Osteoblast (primary cell): ENCODE data around the gene UBE2C. TPM values are rescaled to one million over a fixed set of nuclear protein-coding genes. Genes with fewer than 3 reads are reported as not detected.

Experiments used
- DNase-seq: peaks from one replicate; pipeline ENCODE4 v3.0.0; 2011; ENCODE audit warnings: low spot score, mixed read lengths; ENCODE audit not compliant: insufficient read length; ENCODE audit errors: missing footprints
- H2AFZ ChIP-seq: 2 replicates; pipeline ENCODE4 v1.6.0; 2011; ENCODE audit warnings: mild to moderate bottlenecking, low read length
- H3K27ac ChIP-seq: 2 replicates; pipeline ENCODE4 v1.5.1; 2011; ENCODE audit warnings: mild to moderate bottlenecking, low read depth, low read length, moderate library complexity
- H3K27me3 ChIP-seq: 2 replicates; pipeline ENCODE4 v1.6.0; 2012; ENCODE audit warnings: mild to moderate bottlenecking, control low read depth, inconsistent platforms, low read length, moderate library complexity; ENCODE audit not compliant: insufficient read depth
- H3K36me3 ChIP-seq: 2 replicates; pipeline ENCODE4 v1.5.1; 2011; ENCODE audit warnings: mild to moderate bottlenecking, low read length, control low read depth, moderate library complexity; ENCODE audit not compliant: insufficient read depth
- H3K4me1 ChIP-seq: 2 replicates; pipeline ENCODE4 v1.5.1; 2011; ENCODE audit warnings: mild to moderate bottlenecking, low read length, control low read depth, moderate library complexity; ENCODE audit not compliant: insufficient read depth
- H3K4me2 ChIP-seq: 2 replicates; pipeline ENCODE4 v1.6.0; 2011; ENCODE audit warnings: mild to moderate bottlenecking, low read length; ENCODE audit not compliant: insufficient read depth
- H3K4me3 ChIP-seq: fragments of 200-600 bp; sonication (generic); 3 replicates; pipeline ENCODE4 v1.5.1; 2012; ENCODE audit warnings: mild to moderate bottlenecking, low read length, inconsistent platforms; ENCODE audit not compliant: insufficient read depth
- H3K79me2 ChIP-seq: 2 replicates; pipeline ENCODE4 v1.6.0; 2012; ENCODE audit warnings: mild to moderate bottlenecking, low read length, control low read depth, inconsistent platforms; ENCODE audit not compliant: insufficient read depth
- H3K9me3 ChIP-seq: 2 replicates; pipeline ENCODE4 v1.5.1; 2011; ENCODE audit warnings: low read depth, low read length, control low read depth
- H4K20me1 ChIP-seq: 2 replicates; pipeline ENCODE4 v1.6.0; 2012; ENCODE audit warnings: mild to moderate bottlenecking, low read length, control low read depth; ENCODE audit not compliant: insufficient read depth
- total RNA-seq: library from RNA; depleted of rRNA; stranded (reverse); fragments of >200 nt; gene quantifications from 2 replicates; pipeline ENCODE4 v1.2.3, GENCODE V29; 2012
- TF ChIP-seq, protein P1 (sequence below): IDR thresholded peaks from 2 replicates; pipeline ENCODE4 v1.5.1; 2011; ENCODE audit warnings: mild to moderate bottlenecking, low read depth, low read length, moderate library complexity; ENCODE audit errors: extremely low read depth

UBE2C gene
- total RNA-seq, 1 donor, result 2.5 TPM

DNA sequence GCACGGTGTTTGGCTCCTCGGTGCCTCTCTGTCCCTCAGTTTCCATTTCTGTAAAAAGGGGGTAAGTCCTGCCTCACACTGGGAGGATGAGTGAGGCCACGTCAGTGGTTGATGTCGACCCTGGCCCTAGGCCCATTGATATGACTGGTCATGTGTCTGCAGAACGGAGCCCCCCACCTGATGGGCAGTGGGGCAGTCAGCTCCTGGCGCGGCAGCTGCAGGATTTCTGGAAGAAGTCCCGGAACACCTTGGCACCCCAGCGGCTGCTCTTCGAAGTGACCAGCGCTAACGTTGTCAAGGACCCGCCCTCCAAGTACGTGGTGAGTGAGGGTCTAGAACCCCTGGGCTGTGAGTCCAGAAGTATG lies 22.3 kb downstream of the UBE2C start:
- DNase-seq, result peak; percentile 79
- Histone ChIP-seq H3K4me1 (peaks cover 33% of the 10 kb centered on the region), H2AFZ (no peak overlapping the region)

DNA sequence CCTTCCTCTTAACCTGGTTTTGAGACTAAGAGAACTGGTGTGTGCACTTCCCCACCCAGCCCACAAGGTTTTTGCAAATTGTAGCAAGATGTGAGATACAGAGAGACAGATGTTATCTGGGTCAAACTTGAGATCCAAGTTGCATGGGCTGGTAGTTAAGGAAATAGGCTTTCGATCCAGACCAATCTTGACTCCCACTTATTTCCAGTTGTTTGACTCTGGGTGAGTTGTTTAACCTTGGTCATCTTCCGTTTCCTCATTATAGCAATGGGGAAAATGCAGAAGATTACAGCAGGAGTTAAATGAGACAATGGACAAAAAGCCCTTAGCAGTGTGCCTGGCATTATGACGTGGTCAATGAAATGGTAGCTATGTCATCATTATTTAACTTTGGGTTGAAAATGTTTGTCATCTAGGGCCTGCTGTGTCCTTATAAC lies 22.9 kb downstream of the UBE2C start:
- H3K9me3 ChIP-seq, result no peaks in the 10 kb centered on the region
- no peaks in the 10 kb centered on the region for H3K27me3 ChIP-seq
- H3K4me2 ChIP-seq, result peak overlapping the region; percentile 96
- peak overlapping the region; percentile 69 for H3K27ac ChIP-seq
- TF ChIP-seq, protein P1, sequence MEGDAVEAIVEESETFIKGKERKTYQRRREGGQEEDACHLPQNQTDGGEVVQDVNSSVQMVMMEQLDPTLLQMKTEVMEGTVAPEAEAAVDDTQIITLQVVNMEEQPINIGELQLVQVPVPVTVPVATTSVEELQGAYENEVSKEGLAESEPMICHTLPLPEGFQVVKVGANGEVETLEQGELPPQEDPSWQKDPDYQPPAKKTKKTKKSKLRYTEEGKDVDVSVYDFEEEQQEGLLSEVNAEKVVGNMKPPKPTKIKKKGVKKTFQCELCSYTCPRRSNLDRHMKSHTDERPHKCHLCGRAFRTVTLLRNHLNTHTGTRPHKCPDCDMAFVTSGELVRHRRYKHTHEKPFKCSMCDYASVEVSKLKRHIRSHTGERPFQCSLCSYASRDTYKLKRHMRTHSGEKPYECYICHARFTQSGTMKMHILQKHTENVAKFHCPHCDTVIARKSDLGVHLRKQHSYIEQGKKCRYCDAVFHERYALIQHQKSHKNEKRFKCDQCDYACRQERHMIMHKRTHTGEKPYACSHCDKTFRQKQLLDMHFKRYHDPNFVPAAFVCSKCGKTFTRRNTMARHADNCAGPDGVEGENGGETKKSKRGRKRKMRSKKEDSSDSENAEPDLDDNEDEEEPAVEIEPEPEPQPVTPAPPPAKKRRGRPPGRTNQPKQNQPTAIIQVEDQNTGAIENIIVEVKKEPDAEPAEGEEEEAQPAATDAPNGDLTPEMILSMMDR, result no peak
- peaks cover 33% of the 10 kb centered on the region for H3K4me1 ChIP-seq
- peaks cover 13% of the 10 kb centered on the region for H4K20me1 ChIP-seq
- peaks cover 21% of the 10 kb centered on the region for H3K79me2 ChIP-seq
- H3K4me3 ChIP-seq, result peak overlapping the region; percentile 84
- H3K36me3 ChIP-seq, result peaks cover 11% of the 10 kb centered on the region
- no peak for DNase-seq
- no peak overlapping the region for H2AFZ ChIP-seq

More for the DNA sequence above, 22.3 kb downstream of the UBE2C start:
- no peaks in the 10 kb centered on the region for H3K9me3 ChIP-seq
- peak overlapping the region; percentile 96 for H3K4me2 ChIP-seq
- H4K20me1 ChIP-seq, result peaks cover 11% of the 10 kb centered on the region
- peak overlapping the region; percentile 69 for H3K27ac ChIP-seq
- TF ChIP-seq, protein P1, result no peak
- H3K27me3 ChIP-seq, result no peaks in the 10 kb centered on the region
- peaks cover 6% of the 10 kb centered on the region for H3K36me3 ChIP-seq
- H3K79me2 ChIP-seq, result peaks cover 21% of the 10 kb centered on the region
- peak overlapping the region; percentile 84 for H3K4me3 ChIP-seq

DNA sequence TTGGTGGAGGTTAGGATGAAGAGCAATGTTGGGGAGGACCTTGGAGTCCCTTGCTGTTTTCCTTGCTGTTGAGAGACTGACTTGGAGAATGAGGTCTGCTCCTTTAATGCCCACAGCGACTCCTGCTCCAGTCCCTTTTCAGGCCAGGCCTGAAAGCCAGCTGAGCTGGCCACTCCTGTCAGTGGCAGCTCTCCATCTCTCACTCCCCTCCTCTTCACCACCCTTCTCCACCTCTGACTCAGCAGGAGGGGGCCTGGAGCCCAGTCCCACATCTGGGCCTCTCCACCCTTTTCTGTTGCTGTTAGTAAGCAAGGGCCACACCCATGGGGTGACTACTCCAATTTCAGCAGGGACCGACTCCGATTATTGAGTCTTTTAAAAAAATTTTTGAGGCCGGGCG lies 23.4 kb downstream of the UBE2C start:
- DNase-seq, result peak; percentile 97
- no peaks in the 10 kb centered on the region for H3K9me3 ChIP-seq
- peaks cover 15% of the 10 kb centered on the region for H3K36me3 ChIP-seq
- TF ChIP-seq, protein P1, result no peak
- no peaks in the 10 kb centered on the region for H3K27me3 ChIP-seq
- H2AFZ ChIP-seq, result no peak overlapping the region
- peak overlapping the region; percentile 84 for H3K4me3 ChIP-seq
- H3K27ac ChIP-seq, result peak overlapping the region; percentile 69
- peak overlapping the region; percentile 96 for H3K4me2 ChIP-seq
- peaks cover 33% of the 10 kb centered on the region for H3K4me1 ChIP-seq
- peaks cover 21% of the 10 kb centered on the region for H3K79me2 ChIP-seq
- peaks cover 13% of the 10 kb centered on the region for H4K20me1 ChIP-seq

DNA sequence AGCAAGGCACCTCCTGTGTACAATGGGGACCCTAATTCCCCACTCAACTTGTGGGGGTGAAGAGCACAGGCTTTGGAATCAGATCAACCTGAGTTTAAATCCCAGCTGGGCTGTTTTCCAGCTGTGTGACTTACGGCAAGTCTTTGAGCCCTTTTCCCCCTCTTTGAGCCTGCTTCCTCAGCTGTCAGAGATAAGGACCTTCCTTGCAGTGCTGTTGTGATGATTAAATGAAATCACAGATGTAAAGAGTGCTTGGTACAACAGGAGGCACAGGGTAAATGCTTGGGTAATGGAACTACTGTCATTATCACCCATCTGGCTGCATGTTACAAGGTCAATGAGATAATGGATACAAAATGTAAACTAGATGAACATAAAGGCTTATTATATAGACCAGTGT lies 24.4 kb downstream of the UBE2C start:
- no peak overlapping the region for H3K27ac ChIP-seq
- peaks cover 33% of the 10 kb centered on the region for H3K4me1 ChIP-seq
- no peak for DNase-seq
- H3K9me3 ChIP-seq, result no peaks in the 10 kb centered on the region
- no peak overlapping the region for H3K4me3 ChIP-seq
- TF ChIP-seq, protein P1, result no peak
- peaks cover 13% of the 10 kb centered on the region for H4K20me1 ChIP-seq
- H2AFZ ChIP-seq, result no peak overlapping the region
- peaks cover 25% of the 10 kb centered on the region for H3K36me3 ChIP-seq
- H3K79me2 ChIP-seq, result peaks cover 21% of the 10 kb centered on the region
- H3K4me2 ChIP-seq, result peak overlapping the region; percentile 32
- H3K27me3 ChIP-seq, result no peaks in the 10 kb centered on the region
